H1 (cell line): ENCODE data around the gene DYNC2I2.

Source experiments
- CEBPB ChIP-seq: IDR thresholded peaks from 2 replicates; pipeline ENCODE4 v1.6.1; 2012; ENCODE audit warnings: low read depth, low read length
- CREB1 ChIP-seq: IDR thresholded peaks from 2 replicates; pipeline ENCODE4 v1.6.1; 2012; ENCODE audit warnings: inconsistent platforms
- EZH2 ChIP-seq: fragments of 200-600 bp; sonication (generic); IDR thresholded peaks from 2 replicates; pipeline ENCODE4 v1.7.1; 2012; ENCODE audit warnings: low read depth, mild to moderate bottlenecking, moderate library complexity, low read length, inconsistent platforms; ENCODE audit not compliant: severe bottlenecking
- FOSL1 ChIP-seq: IDR thresholded peaks from 2 replicates; pipeline ENCODE4 v1.6.1; 2011; ENCODE audit warnings: mild to moderate bottlenecking, low read depth, low read length, moderate library complexity; ENCODE audit not compliant: insufficient read depth
- GABPA ChIP-seq: IDR thresholded peaks from 2 replicates; pipeline ENCODE4 v1.6.1; 2011; ENCODE audit warnings: mild to moderate bottlenecking, low read length, moderate library complexity, borderline replicate concordance; ENCODE audit not compliant: insufficient read depth
- HDAC6 ChIP-seq: IDR thresholded peaks from one replicate; pipeline ENCODE4 v1.7.1; 2012; ENCODE audit warnings: low read depth, mild to moderate bottlenecking, inconsistent platforms, low read length, moderate library complexity
- POLR2A ChIP-seq, 2 experiments: IDR thresholded peaks; 1 replicate in 1 of 2; 2 replicates in 1 of 2; pipeline ENCODE4 v1.6.1; 2011; ENCODE audit warnings: low read depth in 2 of 2, low read length in 2 of 2, mild to moderate bottlenecking in 2 of 2; ENCODE audit errors: control extremely low read depth in 1 of 2
- POU5F1 ChIP-seq: IDR thresholded peaks from 2 replicates; pipeline ENCODE4 v1.6.1; 2011; ENCODE audit warnings: low read depth, mild to moderate bottlenecking, low read length, moderate library complexity
- TF ChIP-seq, protein P1 (sequence below), 3 experiments: IDR thresholded peaks; 1 replicate in 2 of 3; 2 replicates in 1 of 3; pipeline versions ENCODE4 v1.5.1 to v1.6.1; 2011; ENCODE audit warnings: low read length in 3 of 3, mild to moderate bottlenecking in 3 of 3, inconsistent platforms in 2 of 3, low read depth in 1 of 3, moderate library complexity in 1 of 3; ENCODE audit not compliant: insufficient read depth in 1 of 3; ENCODE audit errors: control extremely low read depth in 1 of 3
- TF ChIP-seq, protein P2 (sequence below): IDR thresholded peaks from 2 replicates; pipeline ENCODE4 v1.6.1; 2012; ENCODE audit warnings: low read length, inconsistent platforms

- TF ChIP-seq CREB1, result no peak
- TF ChIP-seq, protein P1, sequence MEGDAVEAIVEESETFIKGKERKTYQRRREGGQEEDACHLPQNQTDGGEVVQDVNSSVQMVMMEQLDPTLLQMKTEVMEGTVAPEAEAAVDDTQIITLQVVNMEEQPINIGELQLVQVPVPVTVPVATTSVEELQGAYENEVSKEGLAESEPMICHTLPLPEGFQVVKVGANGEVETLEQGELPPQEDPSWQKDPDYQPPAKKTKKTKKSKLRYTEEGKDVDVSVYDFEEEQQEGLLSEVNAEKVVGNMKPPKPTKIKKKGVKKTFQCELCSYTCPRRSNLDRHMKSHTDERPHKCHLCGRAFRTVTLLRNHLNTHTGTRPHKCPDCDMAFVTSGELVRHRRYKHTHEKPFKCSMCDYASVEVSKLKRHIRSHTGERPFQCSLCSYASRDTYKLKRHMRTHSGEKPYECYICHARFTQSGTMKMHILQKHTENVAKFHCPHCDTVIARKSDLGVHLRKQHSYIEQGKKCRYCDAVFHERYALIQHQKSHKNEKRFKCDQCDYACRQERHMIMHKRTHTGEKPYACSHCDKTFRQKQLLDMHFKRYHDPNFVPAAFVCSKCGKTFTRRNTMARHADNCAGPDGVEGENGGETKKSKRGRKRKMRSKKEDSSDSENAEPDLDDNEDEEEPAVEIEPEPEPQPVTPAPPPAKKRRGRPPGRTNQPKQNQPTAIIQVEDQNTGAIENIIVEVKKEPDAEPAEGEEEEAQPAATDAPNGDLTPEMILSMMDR (IDR thresholded peaks at IDR 0.05; ENCODE audit: control extremely low read depth in 1 of 3, insufficient read depth in 1 of 3, low read depth in 1 of 3, low read length in 3 of 3), result no peak
- TF ChIP-seq POU5F1, result no peak
- TF ChIP-seq FOSL1, result no peak
- TF ChIP-seq EZH2, result no peak
- TF ChIP-seq GABPA, result no peak
- no peak for TF ChIP-seq CEBPB
- TF ChIP-seq POLR2A (IDR thresholded peaks at IDR 0.05; ENCODE audit: control extremely low read depth in 1 of 2, low read depth in 2 of 2, low read length in 2 of 2), result no peak
- TF ChIP-seq, protein P2, sequence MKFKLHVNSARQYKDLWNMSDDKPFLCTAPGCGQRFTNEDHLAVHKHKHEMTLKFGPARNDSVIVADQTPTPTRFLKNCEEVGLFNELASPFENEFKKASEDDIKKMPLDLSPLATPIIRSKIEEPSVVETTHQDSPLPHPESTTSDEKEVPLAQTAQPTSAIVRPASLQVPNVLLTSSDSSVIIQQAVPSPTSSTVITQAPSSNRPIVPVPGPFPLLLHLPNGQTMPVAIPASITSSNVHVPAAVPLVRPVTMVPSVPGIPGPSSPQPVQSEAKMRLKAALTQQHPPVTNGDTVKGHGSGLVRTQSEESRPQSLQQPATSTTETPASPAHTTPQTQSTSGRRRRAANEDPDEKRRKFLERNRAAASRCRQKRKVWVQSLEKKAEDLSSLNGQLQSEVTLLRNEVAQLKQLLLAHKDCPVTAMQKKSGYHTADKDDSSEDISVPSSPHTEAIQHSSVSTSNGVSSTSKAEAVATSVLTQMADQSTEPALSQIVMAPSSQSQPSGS, result no peak
- TF ChIP-seq HDAC6, result no peak
Observed at GRCh38 chr9:128600099-128600498, 56.5 kb downstream of the DYNC2I2 start.
